ENCODE measurements around the gene PAX4.
A peak's percentile ranks its signal among the peaks of the same experiment; 100 is the strongest.

Gene PAX4

DNA sequence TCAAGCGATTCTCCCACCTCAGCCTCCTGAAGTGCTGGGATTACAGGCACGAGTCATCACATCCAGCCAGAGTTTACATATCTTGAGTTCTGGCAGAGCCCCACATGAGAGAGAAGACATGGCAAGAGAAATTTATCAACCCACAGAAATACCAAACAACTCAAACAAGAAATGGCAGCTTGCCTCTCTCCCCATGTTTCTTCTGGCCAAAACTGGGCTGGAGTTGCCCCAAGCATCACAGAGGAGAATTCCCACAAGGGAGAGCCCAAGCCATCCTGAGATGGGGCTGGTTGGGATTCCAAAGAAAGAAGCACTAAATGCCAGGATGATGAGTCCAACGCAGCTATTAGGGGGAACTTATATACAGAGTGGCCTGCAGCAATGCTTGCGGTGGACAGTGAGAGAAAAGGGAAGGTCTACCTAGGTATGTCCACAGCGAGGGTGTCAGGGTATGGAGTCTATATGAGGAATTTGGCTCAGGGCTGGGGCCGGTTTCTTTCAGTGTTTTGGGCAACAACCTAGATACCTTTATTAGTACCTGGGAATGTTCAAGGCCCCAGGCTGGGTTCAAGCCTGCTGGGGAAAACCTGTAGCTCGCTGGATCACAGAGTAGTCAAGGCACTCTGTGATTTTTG is 14.5 kb upstream of the PAX4 start:
- no peak overlapping the region for H3K9ac ChIP-seq
- H3K27ac ChIP-seq: no peak overlapping the region
- no peaks in the 10 kb centered on the region for H3K36me3 ChIP-seq (ENCODE audit: control insufficient read depth, insufficient read depth, low read length)
- no peaks in the 10 kb centered on the region for H3K4me1 ChIP-seq
- TF ChIP-seq, protein P1, sequence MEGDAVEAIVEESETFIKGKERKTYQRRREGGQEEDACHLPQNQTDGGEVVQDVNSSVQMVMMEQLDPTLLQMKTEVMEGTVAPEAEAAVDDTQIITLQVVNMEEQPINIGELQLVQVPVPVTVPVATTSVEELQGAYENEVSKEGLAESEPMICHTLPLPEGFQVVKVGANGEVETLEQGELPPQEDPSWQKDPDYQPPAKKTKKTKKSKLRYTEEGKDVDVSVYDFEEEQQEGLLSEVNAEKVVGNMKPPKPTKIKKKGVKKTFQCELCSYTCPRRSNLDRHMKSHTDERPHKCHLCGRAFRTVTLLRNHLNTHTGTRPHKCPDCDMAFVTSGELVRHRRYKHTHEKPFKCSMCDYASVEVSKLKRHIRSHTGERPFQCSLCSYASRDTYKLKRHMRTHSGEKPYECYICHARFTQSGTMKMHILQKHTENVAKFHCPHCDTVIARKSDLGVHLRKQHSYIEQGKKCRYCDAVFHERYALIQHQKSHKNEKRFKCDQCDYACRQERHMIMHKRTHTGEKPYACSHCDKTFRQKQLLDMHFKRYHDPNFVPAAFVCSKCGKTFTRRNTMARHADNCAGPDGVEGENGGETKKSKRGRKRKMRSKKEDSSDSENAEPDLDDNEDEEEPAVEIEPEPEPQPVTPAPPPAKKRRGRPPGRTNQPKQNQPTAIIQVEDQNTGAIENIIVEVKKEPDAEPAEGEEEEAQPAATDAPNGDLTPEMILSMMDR (IDR thresholded peaks at IDR 0.05): no peak
- no peaks in the 10 kb centered on the region for H3K27me3 ChIP-seq (ENCODE audit: control insufficient read depth, insufficient read depth, low read length)
- no peaks in the 10 kb centered on the region for H3K79me2 ChIP-seq
- no peak overlapping the region for H3K4me3 ChIP-seq (ENCODE audit: low read depth, low read length)
- no peak overlapping the region for H3K4me2 ChIP-seq (ENCODE audit: low read length)
- no peak overlapping the region for H2AFZ ChIP-seq
- no peaks in the 10 kb centered on the region for H3K9me3 ChIP-seq (ENCODE audit: control insufficient read depth, low read length)

DNA sequence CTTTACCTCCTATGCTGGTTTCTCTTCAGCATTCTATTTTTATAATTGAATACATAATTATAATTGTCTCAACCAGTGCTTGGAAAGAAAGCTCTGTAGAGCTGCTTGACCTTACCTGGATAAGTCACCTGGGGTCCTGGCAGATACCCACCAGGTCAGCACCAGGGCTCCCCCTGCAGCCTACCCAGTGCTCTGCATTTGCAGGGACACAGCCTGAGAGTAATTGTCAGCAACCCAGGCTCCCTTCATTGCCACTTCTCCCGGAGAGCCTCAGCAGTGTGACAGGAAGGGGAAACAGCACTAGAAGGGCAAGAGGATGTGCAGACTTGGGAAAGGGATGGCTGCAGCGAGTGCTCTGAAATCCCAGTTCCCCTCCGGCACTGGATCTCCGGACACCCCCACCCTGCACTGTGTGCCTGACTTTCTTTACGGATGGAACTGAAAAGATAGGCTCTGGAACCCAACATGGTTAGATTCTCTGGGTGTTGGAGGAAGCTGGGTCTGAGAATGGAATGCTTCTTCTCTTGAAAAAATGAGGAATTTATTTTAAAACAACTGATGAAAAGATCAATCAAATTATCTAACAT is 11.4 kb upstream of the PAX4 start:
- Histone ChIP-seq H2AFZ (peak overlapping the region; percentile 49), H3K4me2 (ENCODE audit: low read length) (no peak overlapping the region), H3K27me3 (ENCODE audit: control insufficient read depth, insufficient read depth, low read length) (no peaks in the 10 kb centered on the region), H3K36me3 (ENCODE audit: control insufficient read depth, insufficient read depth, low read length) (no peaks in the 10 kb centered on the region), H3K4me1 (no peaks in the 10 kb centered on the region), H3K9ac (no peak overlapping the region), H3K79me2 (no peaks in the 10 kb centered on the region), H3K27ac (no peak overlapping the region), H3K9me3 (ENCODE audit: control insufficient read depth, low read length) (no peaks in the 10 kb centered on the region), H3K4me3 (ENCODE audit: low read depth, low read length) (no peak overlapping the region)
- TF ChIP-seq, protein P1 (IDR thresholded peaks at IDR 0.05): peak; percentile 55

DNA sequence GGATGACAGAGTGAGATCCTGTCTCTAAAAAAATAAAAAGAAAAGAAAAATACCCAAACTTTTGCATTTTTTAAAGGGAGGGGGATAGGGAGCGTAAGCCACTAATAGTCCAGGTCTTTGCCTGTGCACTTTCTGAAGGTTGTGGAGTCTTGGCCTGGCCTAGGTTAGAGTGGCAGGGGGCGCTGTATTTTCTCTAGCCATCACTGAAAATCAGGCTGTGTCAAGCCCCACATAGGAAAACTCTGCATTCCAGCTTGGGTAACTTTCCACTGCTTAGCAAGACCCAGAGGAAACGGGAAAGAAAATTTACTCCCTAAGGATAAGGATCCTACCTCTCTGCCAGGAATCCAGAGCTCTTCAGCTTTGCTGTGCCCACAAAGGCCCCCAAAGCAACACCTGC is 10.5 kb upstream of the PAX4 start:
- H3K79me2 ChIP-seq: no peaks in the 10 kb centered on the region
- H3K4me2 ChIP-seq (ENCODE audit: low read length): no peak overlapping the region
- no peak overlapping the region for H3K9ac ChIP-seq
- H3K27me3 ChIP-seq (ENCODE audit: control insufficient read depth, insufficient read depth, low read length): no peaks in the 10 kb centered on the region
- H3K4me1 ChIP-seq: no peaks in the 10 kb centered on the region
- no peaks in the 10 kb centered on the region for H3K9me3 ChIP-seq (ENCODE audit: control insufficient read depth, low read length)
- peak overlapping the region; percentile 8 for H2AFZ ChIP-seq
- H3K36me3 ChIP-seq (ENCODE audit: control insufficient read depth, insufficient read depth, low read length): no peaks in the 10 kb centered on the region
- no peak overlapping the region for H3K4me3 ChIP-seq (ENCODE audit: low read depth, low read length)
- TF ChIP-seq, protein P1 (IDR thresholded peaks at IDR 0.05): no peak
- no peak overlapping the region for H3K27ac ChIP-seq

DNA sequence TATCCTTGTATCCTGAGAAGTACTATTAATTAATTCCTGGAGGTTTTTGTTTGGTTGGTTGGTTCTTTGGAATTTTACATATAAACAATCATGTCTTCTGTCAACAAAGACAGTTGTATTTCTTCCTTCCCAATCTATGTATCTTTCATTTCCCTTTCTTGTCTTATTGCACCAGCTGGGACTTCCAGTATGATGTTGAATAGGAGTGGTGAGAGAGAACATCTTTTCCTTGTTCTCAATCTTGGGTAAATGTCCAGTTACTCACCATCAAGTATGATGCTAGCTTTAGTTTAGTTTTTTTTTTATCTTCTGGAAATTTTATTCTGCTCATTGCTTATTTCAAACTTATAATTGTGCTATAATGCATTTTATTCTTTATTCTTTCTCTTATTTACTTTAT is 7.4 kb upstream of the PAX4 start:
- TF ChIP-seq, protein P1 (IDR thresholded peaks at IDR 0.05): no peak
- no peak overlapping the region for H3K27ac ChIP-seq
- H3K4me2 ChIP-seq (ENCODE audit: low read length): no peak overlapping the region
- H3K27me3 ChIP-seq (ENCODE audit: control insufficient read depth, insufficient read depth, low read length): no peaks in the 10 kb centered on the region
- H2AFZ ChIP-seq: no peak overlapping the region
- H3K36me3 ChIP-seq (ENCODE audit: control insufficient read depth, insufficient read depth, low read length): no peaks in the 10 kb centered on the region
- no peak overlapping the region for H3K9ac ChIP-seq
- no peaks in the 10 kb centered on the region for H3K79me2 ChIP-seq
- H3K9me3 ChIP-seq (ENCODE audit: control insufficient read depth, low read length): no peaks in the 10 kb centered on the region
- no peak overlapping the region for H3K4me3 ChIP-seq (ENCODE audit: low read depth, low read length)
- H3K4me1 ChIP-seq: no peaks in the 10 kb centered on the region

Data from parathyroid adenoma (tissue), 2 donors.